SK-N-SH treated with all-trans-retinoic acid at 6 μM for 48 hours (cell line): ENCODE results near the gene ZSCAN1.

Source experiments
- ATAC-seq: fragments of 200-7000 bp; cut with Tn5 transposase; 3 replicates; pipeline ENCODE4 v1.9.1; 2020; ENCODE audit warnings: mild to moderate bottlenecking, moderate library complexity
- ARNTL ChIP-seq: fragments of 450-650 bp; formaldehyde crosslinking; IDR thresholded peaks from 2 replicates; pipeline ENCODE4 v1.5.0; 2020; ENCODE audit warnings: low read depth, mild to moderate bottlenecking, moderate library complexity, borderline replicate concordance
- BACH2 ChIP-seq: fragments of 250-450 bp; sonication (Bioruptor Pico); IDR thresholded peaks from 2 replicates; pipeline ENCODE4 v1.9.0; 2021; ENCODE audit warnings: mild to moderate bottlenecking, borderline replicate concordance
- CSDC2 ChIP-seq: fragments of 250-450 bp; sonication (Bioruptor Pico); IDR thresholded peaks from 2 replicates; pipeline ENCODE4 v1.5.0; 2020; ENCODE audit warnings: mild to moderate bottlenecking, moderate library complexity
- ESRRG ChIP-seq: fragments of 250-450 bp; sonication (Bioruptor Pico); IDR thresholded peaks from 2 replicates; pipeline ENCODE4 v1.6.1; 2021; ENCODE audit warnings: mild to moderate bottlenecking
- GLIS3 ChIP-seq: fragments of 250-450 bp; sonication (Bioruptor Pico); IDR thresholded peaks from 2 replicates; pipeline ENCODE4 v1.5.0; 2020; ENCODE audit warnings: mild to moderate bottlenecking, moderate library complexity
- ISL1 ChIP-seq: fragments of 250-450 bp; sonication (Bioruptor Pico); IDR thresholded peaks from 2 replicates; pipeline ENCODE4 v2.1.2; 2022; ENCODE audit warnings: mild to moderate bottlenecking, moderate library complexity
- OSR1 ChIP-seq: fragments of 250-450 bp; sonication (Bioruptor Pico); IDR thresholded peaks from 2 replicates; pipeline ENCODE4 v1.8.0; 2022; ENCODE audit warnings: moderate library complexity, mild to moderate bottlenecking, inconsistent platforms
- PPARA ChIP-seq: fragments of 250-450 bp; sonication (Bioruptor Pico); IDR thresholded peaks from 2 replicates; pipeline ENCODE4 v1.5.0; 2020; ENCODE audit warnings: mild to moderate bottlenecking, borderline replicate concordance
- RARB ChIP-seq: fragments of 250-450 bp; sonication (Bioruptor Pico); IDR thresholded peaks from 2 replicates; pipeline ENCODE4 v1.8.0; 2021; ENCODE audit warnings: mild to moderate bottlenecking, moderate library complexity
- SNAI2 ChIP-seq: fragments of 250-450 bp; sonication (Bioruptor Pico); IDR thresholded peaks from 2 replicates; pipeline ENCODE4 v1.5.0; 2020; ENCODE audit warnings: mild to moderate bottlenecking, moderate library complexity
- TCF4 ChIP-seq: fragments of 250-450 bp; sonication (Bioruptor Pico); IDR thresholded peaks from 2 replicates; pipeline ENCODE4 v1.8.0; 2021; ENCODE audit warnings: mild to moderate bottlenecking, moderate library complexity, borderline replicate concordance
- TOX ChIP-seq: fragments of 250-450 bp; sonication (Bioruptor Pico); IDR thresholded peaks from 2 replicates; pipeline ENCODE4 v1.8.0; 2021; ENCODE audit warnings: mild to moderate bottlenecking, moderate library complexity, borderline replicate concordance
- ZC3H10 ChIP-seq: fragments of 250-450 bp; sonication (Bioruptor Pico); IDR thresholded peaks from 2 replicates; pipeline ENCODE4 v1.5.1; 2021; ENCODE audit warnings: mild to moderate bottlenecking, moderate library complexity
- ZFP3 ChIP-seq: fragments of 250-450 bp; sonication (Bioruptor Pico); IDR thresholded peaks from 2 replicates; pipeline ENCODE4 v1.5.0; 2020; ENCODE audit warnings: mild to moderate bottlenecking, moderate library complexity
- ZFP30 ChIP-seq: fragments of 450-650 bp; formaldehyde crosslinking; IDR thresholded peaks from 2 replicates; pipeline ENCODE4 v1.5.0; 2022; ENCODE audit warnings: mild to moderate bottlenecking, moderate library complexity
- ZNF565 ChIP-seq: fragments of 450-650 bp; formaldehyde crosslinking; conservative IDR thresholded peaks from 2 replicates; pipeline ENCODE4 v1.5.0; 2020; ENCODE audit warnings: low read depth, mild to moderate bottlenecking, moderate library complexity
- ZNF70 ChIP-seq: fragments of 450-650 bp; formaldehyde crosslinking; IDR thresholded peaks from 2 replicates; pipeline ENCODE4 v1.5.0; 2020; ENCODE audit warnings: mild to moderate bottlenecking, moderate library complexity
- ZNF8 ChIP-seq: fragments of 450-650 bp; formaldehyde crosslinking; IDR thresholded peaks from 2 replicates; pipeline ENCODE4 v1.5.0; 2020; ENCODE audit warnings: mild to moderate bottlenecking, moderate library complexity
- TF ChIP-seq, protein P1 (sequence below): fragments of 250-450 bp; sonication (Bioruptor Pico); IDR thresholded peaks from 2 replicates; pipeline ENCODE4 v1.5.1; 2021; ENCODE audit warnings: mild to moderate bottlenecking, moderate library complexity
- TF ChIP-seq, protein P2 (sequence below): fragments of 250-450 bp; sonication (Bioruptor Pico); IDR thresholded peaks from 2 replicates; pipeline ENCODE4 v1.8.0; 2021; ENCODE audit warnings: low read depth, mild to moderate bottlenecking, moderate library complexity, borderline replicate concordance
- TF ChIP-seq, protein P3 (sequence below): fragments of 250-450 bp; sonication (Bioruptor Pico); IDR thresholded peaks from 2 replicates; pipeline ENCODE4 v1.5.0; 2020; ENCODE audit warnings: mild to moderate bottlenecking, moderate library complexity
- TF ChIP-seq, protein P4 (sequence below): fragments of 250-450 bp; sonication (Bioruptor Pico); IDR thresholded peaks from 2 replicates; pipeline ENCODE4 v1.5.1; 2020; ENCODE audit warnings: low read depth, mild to moderate bottlenecking, moderate library complexity

The ZSCAN1 gene

DNA sequence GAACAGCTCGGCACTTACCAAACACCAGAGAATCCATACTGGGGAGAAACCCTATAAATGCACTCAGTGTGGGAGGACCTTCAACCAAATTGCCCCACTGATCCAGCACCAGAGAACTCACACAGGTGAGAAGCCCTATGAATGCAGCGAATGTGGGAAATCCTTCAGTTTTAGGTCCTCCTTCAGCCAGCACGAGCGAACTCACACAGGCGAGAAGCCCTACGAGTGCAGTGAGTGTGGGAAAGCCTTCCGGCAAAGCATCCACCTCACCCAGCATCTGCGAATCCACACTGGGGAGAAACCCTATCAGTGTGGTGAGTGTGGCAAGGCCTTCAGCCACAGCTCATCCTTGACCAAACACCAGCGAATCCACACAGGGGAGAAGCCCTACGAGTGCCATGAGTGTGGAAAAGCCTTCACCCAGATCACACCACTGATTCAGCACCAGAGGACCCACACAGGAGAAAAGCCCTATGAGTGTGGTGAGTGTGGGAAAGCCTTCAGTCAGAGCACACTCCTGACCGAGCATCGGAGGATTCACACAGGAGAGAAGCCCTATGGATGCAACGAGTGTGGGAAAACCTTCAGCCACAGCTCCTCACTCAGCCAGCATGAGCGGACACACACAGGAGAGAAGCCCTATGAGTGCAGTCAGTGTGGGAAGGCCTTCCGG lies 33.6 kb downstream of the ZSCAN1 start (continued):
- TF ChIP-seq, protein P1, sequence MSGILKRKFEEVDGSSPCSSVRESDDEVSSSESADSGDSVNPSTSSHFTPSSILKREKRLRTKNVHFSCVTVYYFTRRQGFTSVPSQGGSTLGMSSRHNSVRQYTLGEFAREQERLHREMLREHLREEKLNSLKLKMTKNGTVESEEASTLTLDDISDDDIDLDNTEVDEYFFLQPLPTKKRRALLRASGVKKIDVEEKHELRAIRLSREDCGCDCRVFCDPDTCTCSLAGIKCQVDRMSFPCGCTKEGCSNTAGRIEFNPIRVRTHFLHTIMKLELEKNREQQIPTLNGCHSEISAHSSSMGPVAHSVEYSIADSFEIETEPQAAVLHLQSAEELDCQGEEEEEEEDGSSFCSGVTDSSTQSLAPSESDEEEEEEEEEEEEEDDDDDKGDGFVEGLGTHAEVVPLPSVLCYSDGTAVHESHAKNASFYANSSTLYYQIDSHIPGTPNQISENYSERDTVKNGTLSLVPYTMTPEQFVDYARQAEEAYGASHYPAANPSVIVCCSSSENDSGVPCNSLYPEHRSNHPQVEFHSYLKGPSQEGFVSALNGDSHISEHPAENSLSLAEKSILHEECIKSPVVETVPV, result no peak
- no peak for TF ChIP-seq RARB
- TF ChIP-seq ZC3H10 (CRISPR knock-in tag), result no peak
- TF ChIP-seq, protein P2, sequence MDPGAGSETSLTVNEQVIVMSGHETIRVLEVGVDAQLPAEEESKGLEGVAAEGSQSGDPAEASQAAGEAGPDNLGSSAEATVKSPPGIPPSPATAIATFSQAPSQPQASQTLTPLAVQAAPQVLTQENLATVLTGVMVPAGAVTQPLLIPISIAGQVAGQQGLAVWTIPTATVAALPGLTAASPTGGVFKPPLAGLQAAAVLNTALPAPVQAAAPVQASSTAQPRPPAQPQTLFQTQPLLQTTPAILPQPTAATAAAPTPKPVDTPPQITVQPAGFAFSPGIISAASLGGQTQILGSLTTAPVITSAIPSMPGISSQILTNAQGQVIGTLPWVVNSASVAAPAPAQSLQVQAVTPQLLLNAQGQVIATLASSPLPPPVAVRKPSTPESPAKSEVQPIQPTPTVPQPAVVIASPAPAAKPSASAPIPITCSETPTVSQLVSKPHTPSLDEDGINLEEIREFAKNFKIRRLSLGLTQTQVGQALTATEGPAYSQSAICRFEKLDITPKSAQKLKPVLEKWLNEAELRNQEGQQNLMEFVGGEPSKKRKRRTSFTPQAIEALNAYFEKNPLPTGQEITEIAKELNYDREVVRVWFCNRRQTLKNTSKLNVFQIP (CRISPR knock-in tag), result no peak
- TF ChIP-seq ISL1 (CRISPR knock-in tag), result no peak

DNA sequence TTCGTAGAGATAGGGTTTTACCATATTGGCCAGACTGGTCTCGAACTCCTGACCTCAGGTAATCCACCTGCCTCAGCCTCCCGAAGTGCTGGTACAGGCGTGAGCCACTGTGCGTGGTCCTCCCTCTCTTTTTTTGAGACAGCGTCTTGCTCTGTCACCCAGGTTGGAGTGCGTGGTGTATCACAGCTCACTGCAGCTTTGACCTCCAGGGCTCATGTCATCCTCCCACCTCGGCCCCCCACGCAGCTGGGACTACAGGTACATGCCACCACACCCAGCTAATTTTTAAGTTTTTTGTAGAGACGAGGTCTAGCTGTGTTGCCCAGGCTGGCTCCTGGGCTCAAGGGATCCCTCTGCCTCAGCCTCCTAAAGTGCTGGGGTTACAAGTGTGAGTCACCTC lies 46.0 kb downstream of the ZSCAN1 start:
- TF ChIP-seq ZFP30 (no peak), RARB (no peak), ESRRG (CRISPR knock-in tag) (no peak), ZNF565 (CRISPR knock-in tag) (no peak), ZNF70 (no peak), BACH2 (no peak), TOX (no peak), GLIS3 (CRISPR knock-in tag) (no peak), ZNF8 (CRISPR knock-in tag) (no peak), ARNTL (CRISPR knock-in tag) (no peak), OSR1 (CRISPR knock-in tag) (no peak), ZC3H10 (CRISPR knock-in tag) (no peak), CSDC2 (CRISPR knock-in tag) (no peak), PPARA (no peak), ISL1 (CRISPR knock-in tag) (no peak), TCF4 (no peak), ZFP3 (CRISPR knock-in tag) (no peak)
- TF ChIP-seq, protein P1, result no peak
- TF ChIP-seq, protein P3, sequence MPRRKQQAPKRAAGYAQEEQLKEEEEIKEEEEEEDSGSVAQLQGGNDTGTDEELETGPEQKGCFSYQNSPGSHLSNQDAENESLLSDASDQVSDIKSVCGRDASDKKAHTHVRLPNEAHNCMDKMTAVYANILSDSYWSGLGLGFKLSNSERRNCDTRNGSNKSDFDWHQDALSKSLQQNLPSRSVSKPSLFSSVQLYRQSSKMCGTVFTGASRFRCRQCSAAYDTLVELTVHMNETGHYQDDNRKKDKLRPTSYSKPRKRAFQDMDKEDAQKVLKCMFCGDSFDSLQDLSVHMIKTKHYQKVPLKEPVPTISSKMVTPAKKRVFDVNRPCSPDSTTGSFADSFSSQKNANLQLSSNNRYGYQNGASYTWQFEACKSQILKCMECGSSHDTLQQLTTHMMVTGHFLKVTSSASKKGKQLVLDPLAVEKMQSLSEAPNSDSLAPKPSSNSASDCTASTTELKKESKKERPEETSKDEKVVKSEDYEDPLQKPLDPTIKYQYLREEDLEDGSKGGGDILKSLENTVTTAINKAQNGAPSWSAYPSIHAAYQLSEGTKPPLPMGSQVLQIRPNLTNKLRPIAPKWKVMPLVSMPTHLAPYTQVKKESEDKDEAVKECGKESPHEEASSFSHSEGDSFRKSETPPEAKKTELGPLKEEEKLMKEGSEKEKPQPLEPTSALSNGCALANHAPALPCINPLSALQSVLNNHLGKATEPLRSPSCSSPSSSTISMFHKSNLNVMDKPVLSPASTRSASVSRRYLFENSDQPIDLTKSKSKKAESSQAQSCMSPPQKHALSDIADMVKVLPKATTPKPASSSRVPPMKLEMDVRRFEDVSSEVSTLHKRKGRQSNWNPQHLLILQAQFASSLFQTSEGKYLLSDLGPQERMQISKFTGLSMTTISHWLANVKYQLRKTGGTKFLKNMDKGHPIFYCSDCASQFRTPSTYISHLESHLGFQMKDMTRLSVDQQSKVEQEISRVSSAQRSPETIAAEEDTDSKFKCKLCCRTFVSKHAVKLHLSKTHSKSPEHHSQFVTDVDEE, result no peak
- TF ChIP-seq, protein P4, sequence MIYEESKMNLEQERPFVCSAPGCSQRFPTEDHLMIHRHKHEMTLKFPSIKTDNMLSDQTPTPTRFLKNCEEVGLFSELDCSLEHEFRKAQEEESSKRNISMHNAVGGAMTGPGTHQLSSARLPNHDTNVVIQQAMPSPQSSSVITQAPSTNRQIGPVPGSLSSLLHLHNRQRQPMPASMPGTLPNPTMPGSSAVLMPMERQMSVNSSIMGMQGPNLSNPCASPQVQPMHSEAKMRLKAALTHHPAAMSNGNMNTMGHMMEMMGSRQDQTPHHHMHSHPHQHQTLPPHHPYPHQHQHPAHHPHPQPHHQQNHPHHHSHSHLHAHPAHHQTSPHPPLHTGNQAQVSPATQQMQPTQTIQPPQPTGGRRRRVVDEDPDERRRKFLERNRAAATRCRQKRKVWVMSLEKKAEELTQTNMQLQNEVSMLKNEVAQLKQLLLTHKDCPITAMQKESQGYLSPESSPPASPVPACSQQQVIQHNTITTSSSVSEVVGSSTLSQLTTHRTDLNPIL (CRISPR knock-in tag), result no peak
- TF ChIP-seq, all 23 proteins: peak for 0
- ATAC-seq, result no peak

DNA sequence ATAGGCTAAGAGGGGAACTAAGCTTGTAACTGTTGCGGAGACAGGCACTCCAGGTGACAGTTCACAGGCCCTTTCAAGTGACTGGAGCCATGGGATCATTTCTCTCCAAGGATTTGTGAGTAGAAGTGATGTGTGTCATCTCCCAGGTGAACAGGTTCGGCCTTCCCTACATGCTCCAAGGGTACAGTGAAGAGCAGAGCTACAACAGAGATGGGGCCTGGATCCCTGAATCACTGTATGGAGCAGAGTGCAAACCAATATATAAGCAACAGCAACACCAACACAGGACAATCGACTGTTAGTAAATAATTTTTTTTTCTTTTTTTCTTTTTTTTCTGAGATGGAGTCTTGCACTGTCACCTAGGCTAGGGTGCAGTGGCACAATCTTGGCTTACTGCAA lies 49.2 kb downstream of the ZSCAN1 start:
- TF ChIP-seq CSDC2 (CRISPR knock-in tag) (no peak), SNAI2 (no peak)
- ATAC-seq, result no peak
